ENCODE measurements around the gene ARF5.

ARF5 gene

GRCh38 chr7:127632276-127632910 is 44.2 kb downstream of the ARF5 start:
- no peaks in the 10 kb centered on the region for H4K20me1 ChIP-seq (ENCODE audit: insufficient read depth, low read length)
- no peaks in the 10 kb centered on the region for H3K4me1 ChIP-seq (ENCODE audit: low read length)
- H3K27me3 ChIP-seq (ENCODE audit: low read depth, low read length), result no peaks in the 10 kb centered on the region
- H3K36me3 ChIP-seq (replicated peaks; ENCODE audit: low read depth, low read length), result no peaks in the 10 kb centered on the region
- H3K27ac ChIP-seq (ENCODE audit: low read length), result no peak overlapping the region
- no peak overlapping the region for H2AFZ ChIP-seq (ENCODE audit: low read depth, low read length)
- H3K4me3 ChIP-seq (ENCODE audit: low read length), result no peak overlapping the region
- no peaks in the 10 kb centered on the region for H3K9me3 ChIP-seq (ENCODE audit: insufficient read depth, low read length)
- H3K79me2 ChIP-seq (ENCODE audit: low read length), result no peaks in the 10 kb centered on the region
- no peak overlapping the region for H3K4me2 ChIP-seq (ENCODE audit: low read length)
- H3K9ac ChIP-seq (ENCODE audit: low read length), result no peak overlapping the region
- TF ChIP-seq CTCF (IDR thresholded peaks at IDR 0.05; ENCODE audit: low read depth, low read length) (no peak), EZH2phosphoT487 (IDR thresholded peaks at IDR 0.05; ENCODE audit: low read depth) (no peak)

GRCh38 chr7:127635659-127636285 is 47.6 kb downstream of the ARF5 start:
- no peak overlapping the region for H3K9ac ChIP-seq (ENCODE audit: low read length)
- H4K20me1 ChIP-seq (ENCODE audit: insufficient read depth, low read length), result no peaks in the 10 kb centered on the region
- H3K4me1 ChIP-seq (ENCODE audit: low read length), result no peaks in the 10 kb centered on the region
- H3K27me3 ChIP-seq (ENCODE audit: low read depth, low read length), result peaks cover 2% of the 10 kb centered on the region; the same call in 1 of the 2 replicates
- H3K79me2 ChIP-seq (ENCODE audit: low read length), result no peaks in the 10 kb centered on the region
- H3K4me3 ChIP-seq (ENCODE audit: low read length), result no peak overlapping the region
- no peak overlapping the region for H3K4me2 ChIP-seq (ENCODE audit: low read length)
- no peaks in the 10 kb centered on the region for H3K36me3 ChIP-seq (replicated peaks; ENCODE audit: low read depth, low read length)
- H2AFZ ChIP-seq (ENCODE audit: low read depth, low read length), result no peak overlapping the region
- H3K27ac ChIP-seq (ENCODE audit: low read length), result no peak overlapping the region
- H3K9me3 ChIP-seq (ENCODE audit: insufficient read depth, low read length), result no peaks in the 10 kb centered on the region
- TF ChIP-seq EZH2phosphoT487 (IDR thresholded peaks at IDR 0.05; ENCODE audit: low read depth) (no peak), CTCF (IDR thresholded peaks at IDR 0.05; ENCODE audit: low read depth, low read length) (0 out of 2 replicates have a peak, but pooled peaks have one; percentile 9)

DNA sequence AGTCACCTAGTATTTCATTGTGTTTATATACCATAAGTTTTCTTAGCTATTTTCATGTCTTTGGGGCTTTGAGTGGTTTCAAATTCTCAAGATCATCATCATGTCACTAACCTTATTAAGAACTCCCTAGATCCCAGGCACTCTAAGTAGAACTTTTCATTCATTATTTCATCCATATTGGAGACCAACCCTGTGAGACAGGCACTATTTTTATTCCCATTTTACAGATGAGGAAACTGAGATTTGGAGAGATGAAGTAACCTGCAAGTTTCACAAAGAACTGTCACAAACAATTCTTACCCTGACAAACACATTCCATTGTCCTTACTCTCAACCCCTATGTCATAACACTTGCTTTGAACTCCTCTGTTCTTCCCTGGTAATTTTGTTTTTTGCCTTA is 50.0 kb downstream of the ARF5 start:
- Histone ChIP-seq H3K4me1 (ENCODE audit: low read length) (no peaks in the 10 kb centered on the region), H3K4me3 (ENCODE audit: low read length) (no peak overlapping the region), H2AFZ (ENCODE audit: low read depth, low read length) (no peak overlapping the region), H4K20me1 (ENCODE audit: insufficient read depth, low read length) (no peaks in the 10 kb centered on the region), H3K9me3 (ENCODE audit: insufficient read depth, low read length) (no peaks in the 10 kb centered on the region), H3K36me3 (replicated peaks; ENCODE audit: low read depth, low read length) (no peaks in the 10 kb centered on the region), H3K27me3 (ENCODE audit: low read depth, low read length) (peaks cover 2% of the 10 kb centered on the region; the same call in 1 of the 2 replicates), H3K79me2 (ENCODE audit: low read length) (no peaks in the 10 kb centered on the region), H3K4me2 (ENCODE audit: low read length) (no peak overlapping the region), H3K27ac (ENCODE audit: low read length) (no peak overlapping the region), H3K9ac (ENCODE audit: low read length) (no peak overlapping the region)
- no peak for TF ChIP-seq EZH2phosphoT487 (IDR thresholded peaks at IDR 0.05; ENCODE audit: low read depth)
